SJCRH30 (cell line): ENCODE results near the gene VCL. TPM values are rescaled to one million over a fixed set of nuclear protein-coding genes. Genes with fewer than 3 reads are reported as not detected.
"Not testable (repeated sequence)": the region's sequence is repeated elsewhere in the genome, so short reads cannot be mapped to it uniquely, and the experiment has no call there.

Source experiments
- DNase-seq, 2 experiments: peaks; one replicate each; pipeline ENCODE4 v3.0.0-alpha.2; 2015 to 2020
- H3K27ac ChIP-seq: fragments of 250-450 bp; sonication (Bioruptor Pico); 2 replicates; pipeline ENCODE4 v1.5.1; 2020; ENCODE audit warnings: mild to moderate bottlenecking, moderate library complexity
- H3K27me3 ChIP-seq: fragments of 250-450 bp; sonication (Bioruptor Pico); 2 replicates; pipeline ENCODE4 v1.5.1; 2020; ENCODE audit warnings: mild to moderate bottlenecking, moderate library complexity
- H3K36me3 ChIP-seq: fragments of 250-450 bp; sonication (Bioruptor Pico); 2 replicates; pipeline ENCODE4 v1.5.1; 2020; ENCODE audit warnings: mild to moderate bottlenecking, moderate library complexity
- H3K4me1 ChIP-seq: fragments of 250-450 bp; sonication (Bioruptor Pico); 2 replicates; pipeline ENCODE4 v1.5.1; 2020; ENCODE audit warnings: mild to moderate bottlenecking, moderate library complexity
- H3K4me3 ChIP-seq: fragments of 250-450 bp; sonication (Bioruptor Pico); 2 replicates; pipeline ENCODE4 v1.5.1; 2020; ENCODE audit warnings: mild to moderate bottlenecking, moderate library complexity
- H3K9me3 ChIP-seq: fragments of 250-450 bp; sonication (Bioruptor Pico); replicated peaks from 2 replicates; pipeline ENCODE4 v1.5.1; 2020; ENCODE audit warnings: mild to moderate bottlenecking, moderate library complexity
- total RNA-seq: library from RNA; depleted of rRNA; stranded (reverse); fragments of >200 nt; shearing (Covaris generic); gene quantifications from 2 replicates; pipeline ENCODE4 v1.2.3, GENCODE V29; 2014

Gene VCL
- total RNA-seq, 1 experiment from 2014 or later: 48.1 TPM

- Histone ChIP-seq H3K9me3 (no peaks in the 10 kb centered on the region), H3K36me3 (no peaks in the 10 kb centered on the region), H3K4me1 (peaks cover 18% of the 10 kb centered on the region), H3K27ac (no peak overlapping the region), H3K4me3 (no peak overlapping the region), H3K27me3 (no peaks in the 10 kb centered on the region)
- DNase-seq: no peak
These were observed 55.1 kb downstream of the VCL start for GRCh38 chr10:74052994-74053393.

- no peak overlapping the region; the same call in 1 of the 2 replicates for H3K27ac ChIP-seq
- H3K36me3 ChIP-seq: no peaks in the 10 kb centered on the region
- peaks cover 27% of the 10 kb centered on the region for H3K4me1 ChIP-seq
- H3K9me3 ChIP-seq: no peaks in the 10 kb centered on the region
- no peak overlapping the region for H3K4me3 ChIP-seq
- no peak for DNase-seq
- H3K27me3 ChIP-seq: no peaks in the 10 kb centered on the region
These were observed 57.6 kb downstream of the VCL start for GRCh38 chr10:74055383-74056049.

GRCh38 chr10:74056050-74056818 lies 58.3 kb downstream of the VCL start:
- H3K27me3 ChIP-seq: no peaks in the 10 kb centered on the region
- no peak for DNase-seq
- no peaks in the 10 kb centered on the region for H3K9me3 ChIP-seq
- H3K4me1 ChIP-seq: peaks cover 34% of the 10 kb centered on the region
- H3K36me3 ChIP-seq: no peaks in the 10 kb centered on the region
- H3K27ac ChIP-seq: no peak overlapping the region; the same call in 1 of the 2 replicates
- no peak overlapping the region for H3K4me3 ChIP-seq

GRCh38 chr10:74058071-74058470 lies 60.2 kb downstream of the VCL start:
- DNase-seq: peak; percentile 59 to 85
- H3K27ac ChIP-seq: no peak overlapping the region
- H3K4me1 ChIP-seq: peaks cover 37% of the 10 kb centered on the region
- H3K9me3 ChIP-seq: no peaks in the 10 kb centered on the region
- no peaks in the 10 kb centered on the region for H3K27me3 ChIP-seq
- no peaks in the 10 kb centered on the region for H3K36me3 ChIP-seq
- H3K4me3 ChIP-seq: no peak overlapping the region

GRCh38 chr10:74058658-74059057 lies 60.7 kb downstream of the VCL start:
- H3K27me3 ChIP-seq: no peaks in the 10 kb centered on the region
- peak; percentile 24 to 56 for DNase-seq

GRCh38 chr10:74061104-74061503 lies 63.2 kb downstream of the VCL start:
- H3K27me3 ChIP-seq: no peaks in the 10 kb centered on the region
- peaks cover 4% of the 10 kb centered on the region for H3K9me3 ChIP-seq
- peaks cover 6% of the 10 kb centered on the region; the same call in 1 of the 2 replicates for H3K36me3 ChIP-seq
- DNase-seq: no peak
- H3K4me1 ChIP-seq: peaks cover 32% of the 10 kb centered on the region
- H3K27ac ChIP-seq: no peak overlapping the region
- no peak overlapping the region for H3K4me3 ChIP-seq

More at GRCh38 chr10:74058658-74059057, 60.7 kb downstream of the VCL start:
- no peak overlapping the region for H3K27ac ChIP-seq
- peaks cover 3% of the 10 kb centered on the region; the same call in 1 of the 2 replicates for H3K36me3 ChIP-seq
- peaks cover 37% of the 10 kb centered on the region for H3K4me1 ChIP-seq
- no peak overlapping the region for H3K4me3 ChIP-seq
- H3K9me3 ChIP-seq: peaks cover 4% of the 10 kb centered on the region

GRCh38 chr10:74061978-74062377 lies 64.1 kb downstream of the VCL start:
- H3K27ac ChIP-seq, H3K4me3 ChIP-seq, H3K9me3 ChIP-seq, H3K27me3 ChIP-seq, H3K36me3 ChIP-seq, DNase-seq: not testable (repeated sequence)
- peaks cover 26% of the 10 kb centered on the region for H3K4me1 ChIP-seq

GRCh38 chr10:74063256-74063655 lies 65.3 kb downstream of the VCL start:
- peaks cover 4% of the 10 kb centered on the region for H3K9me3 ChIP-seq
- no peaks in the 10 kb centered on the region for H3K27me3 ChIP-seq
- no peak overlapping the region for H3K4me3 ChIP-seq
- DNase-seq: no peak
- peaks cover 17% of the 10 kb centered on the region for H3K4me1 ChIP-seq
- H3K27ac ChIP-seq: no peak overlapping the region
- peaks cover 6% of the 10 kb centered on the region; the same call in 1 of the 2 replicates for H3K36me3 ChIP-seq

GRCh38 chr10:74067373-74068352 lies 69.7 kb downstream of the VCL start:
- Histone ChIP-seq H3K4me3 (no peak overlapping the region), H3K9me3 (peaks cover 4% of the 10 kb centered on the region), H3K27me3 (no peaks in the 10 kb centered on the region), H3K27ac (no peak overlapping the region), H3K4me1 (peaks cover 21% of the 10 kb centered on the region), H3K36me3 (peaks cover 6% of the 10 kb centered on the region; the same call in 1 of the 2 replicates)
- no peak for DNase-seq

- H3K36me3 ChIP-seq: peaks cover 6% of the 10 kb centered on the region; the same call in 1 of the 2 replicates
- H3K27ac ChIP-seq: peak overlapping the region; percentile 74
- DNase-seq: peak; percentile 30 to 56
These were observed 73.2 kb downstream of the VCL start for GRCh38 chr10:74071157-74071556.

GRCh38 chr10:74072503-74072902 lies 74.6 kb downstream of the VCL start:
- H3K4me1 ChIP-seq: peaks cover 27% of the 10 kb centered on the region
- no peaks in the 10 kb centered on the region for H3K9me3 ChIP-seq
- peak; percentile 79 to 93 for DNase-seq
- no peaks in the 10 kb centered on the region for H3K27me3 ChIP-seq
- no peak overlapping the region for H3K4me3 ChIP-seq
- peaks cover 6% of the 10 kb centered on the region; the same call in 1 of the 2 replicates for H3K36me3 ChIP-seq
- H3K27ac ChIP-seq: peak overlapping the region; percentile 74

More at GRCh38 chr10:74071157-74071556, 73.2 kb downstream of the VCL start:
- no peak overlapping the region for H3K4me3 ChIP-seq
- peaks cover 26% of the 10 kb centered on the region for H3K4me1 ChIP-seq
- no peaks in the 10 kb centered on the region for H3K9me3 ChIP-seq
- H3K27me3 ChIP-seq: no peaks in the 10 kb centered on the region

- no peaks in the 10 kb centered on the region for H3K9me3 ChIP-seq
- no peak for DNase-seq
- peaks cover 8% of the 10 kb centered on the region for H3K36me3 ChIP-seq
- H3K4me3 ChIP-seq: no peak overlapping the region
- no peak overlapping the region for H3K27ac ChIP-seq
- H3K4me1 ChIP-seq: peaks cover 56% of the 10 kb centered on the region
- no peaks in the 10 kb centered on the region for H3K27me3 ChIP-seq
These were observed 78.0 kb downstream of the VCL start for GRCh38 chr10:74075906-74076305.

- H3K4me1 ChIP-seq: peaks cover 50% of the 10 kb centered on the region
- no peak for DNase-seq
- H3K27me3 ChIP-seq: no peaks in the 10 kb centered on the region
- no peak overlapping the region for H3K4me3 ChIP-seq
- H3K36me3 ChIP-seq: peaks cover 8% of the 10 kb centered on the region
- no peak overlapping the region for H3K27ac ChIP-seq
- H3K9me3 ChIP-seq: no peaks in the 10 kb centered on the region
These were observed 79.0 kb downstream of the VCL start for GRCh38 chr10:74076961-74077360.

- Histone ChIP-seq H3K27me3 (no peaks in the 10 kb centered on the region), H3K4me3 (no peak overlapping the region), H3K4me1 (peaks cover 46% of the 10 kb centered on the region), H3K36me3 (peaks cover 8% of the 10 kb centered on the region), H3K27ac (no peak overlapping the region; the same call in 1 of the 2 replicates), H3K9me3 (no peaks in the 10 kb centered on the region)
- DNase-seq: no peak
These were observed 79.5 kb downstream of the VCL start for GRCh38 chr10:74077416-74077815.
